H1 (cell line): ENCODE data around the gene AGR2.

ENCODE experiments used
- BRCA1 ChIP-seq: IDR thresholded peaks from 2 replicates; pipeline ENCODE4 v1.6.1; 2012; ENCODE audit warnings: low read depth, low read length, improper control_type of control experiment
- PHF8 ChIP-seq: fragments of 200-600 bp; sonication (generic); conservative IDR thresholded peaks from 2 replicates; pipeline ENCODE4 v1.7.1; 2012; ENCODE audit warnings: low read depth, mild to moderate bottlenecking, inconsistent platforms, low read length, moderate library complexity
- POLR2A ChIP-seq, 2 experiments: IDR thresholded peaks; 1 replicate in 1 of 2; 2 replicates in 1 of 2; pipeline ENCODE4 v1.6.1; 2011; ENCODE audit warnings: low read depth in 2 of 2, low read length in 2 of 2, mild to moderate bottlenecking in 2 of 2; ENCODE audit errors: control extremely low read depth in 1 of 2
- RAD21 ChIP-seq, 2 experiments: IDR thresholded peaks in 1 of 2; conservative IDR thresholded peaks in 1 of 2; 2 replicates each; pipeline ENCODE4 v1.6.1; 2011; ENCODE audit warnings: low read depth in 2 of 2, low read length in 2 of 2, improper control_type of control experiment in 1 of 2, inconsistent platforms in 1 of 2, mild to moderate bottlenecking in 1 of 2, moderate library complexity in 1 of 2
- TBP ChIP-seq: IDR thresholded peaks from 2 replicates; pipeline ENCODE4 v1.6.1; 2011; ENCODE audit warnings: low read depth, low read length, improper control_type of control experiment
- TF ChIP-seq, protein P1 (sequence below), 3 experiments: IDR thresholded peaks; 1 replicate in 2 of 3; 2 replicates in 1 of 3; pipeline versions ENCODE4 v1.5.1 to v1.6.1; 2011; ENCODE audit warnings: low read length in 3 of 3, mild to moderate bottlenecking in 3 of 3, inconsistent platforms in 2 of 3, low read depth in 1 of 3, moderate library complexity in 1 of 3; ENCODE audit not compliant: insufficient read depth in 1 of 3; ENCODE audit errors: control extremely low read depth in 1 of 3
- TF ChIP-seq, protein P2 (sequence below): IDR thresholded peaks from 2 replicates; pipeline ENCODE4 v1.6.1; 2012; ENCODE audit warnings: inconsistent platforms
- TF ChIP-seq, protein P3 (sequence below): IDR thresholded peaks from 2 replicates; pipeline ENCODE4 v1.6.1; 2012; ENCODE audit warnings: inconsistent platforms

DNA sequence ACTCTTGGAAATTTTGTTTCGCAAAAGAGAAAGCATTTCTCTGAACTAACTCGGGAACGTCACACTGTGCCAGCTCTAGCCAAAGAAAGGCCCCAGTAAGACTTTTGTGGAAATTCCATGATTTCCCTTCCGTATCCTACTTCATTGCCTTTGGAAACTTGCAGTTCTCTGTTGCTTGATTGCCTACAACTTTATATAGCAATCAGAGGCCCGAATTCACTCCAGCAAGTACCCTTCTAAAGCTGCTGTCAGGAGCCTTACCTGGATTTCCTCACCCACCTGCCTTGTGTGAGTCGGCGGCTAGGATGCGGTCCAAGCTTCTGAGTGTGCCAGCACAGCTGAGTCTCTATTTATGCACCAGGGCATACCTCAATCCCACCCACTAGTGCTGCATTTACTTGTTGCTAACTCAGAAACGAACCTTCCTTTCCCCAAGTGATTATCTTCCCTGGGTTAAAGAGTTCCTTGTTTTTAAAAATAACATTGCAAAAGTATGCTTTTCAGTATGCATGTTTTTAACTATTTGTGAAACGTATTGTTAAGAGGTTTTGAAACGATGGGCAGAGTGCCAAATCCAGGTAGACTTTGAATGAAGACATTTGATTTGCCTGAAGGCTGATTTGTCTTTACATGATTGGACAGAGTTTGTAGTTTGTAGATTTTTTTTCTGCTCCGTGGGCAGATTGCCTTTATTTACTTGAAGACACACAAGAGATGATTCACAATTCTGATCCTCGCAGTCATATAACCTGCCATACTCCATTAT lies at the start of gene AGR2:
- TF ChIP-seq BRCA1 (no peak), PHF8 (no peak), RAD21 (IDR thresholded peaks at IDR 0.05 in 1 of 2, conservative IDR thresholded peaks at IDR 0.05 in 1 of 2; ENCODE audit: low read depth in 2 of 2, low read length in 2 of 2) (no peak), POLR2A (IDR thresholded peaks at IDR 0.05; ENCODE audit: control extremely low read depth in 1 of 2, low read depth in 2 of 2, low read length in 2 of 2) (no peak), TBP (no peak)
- TF ChIP-seq, protein P1, sequence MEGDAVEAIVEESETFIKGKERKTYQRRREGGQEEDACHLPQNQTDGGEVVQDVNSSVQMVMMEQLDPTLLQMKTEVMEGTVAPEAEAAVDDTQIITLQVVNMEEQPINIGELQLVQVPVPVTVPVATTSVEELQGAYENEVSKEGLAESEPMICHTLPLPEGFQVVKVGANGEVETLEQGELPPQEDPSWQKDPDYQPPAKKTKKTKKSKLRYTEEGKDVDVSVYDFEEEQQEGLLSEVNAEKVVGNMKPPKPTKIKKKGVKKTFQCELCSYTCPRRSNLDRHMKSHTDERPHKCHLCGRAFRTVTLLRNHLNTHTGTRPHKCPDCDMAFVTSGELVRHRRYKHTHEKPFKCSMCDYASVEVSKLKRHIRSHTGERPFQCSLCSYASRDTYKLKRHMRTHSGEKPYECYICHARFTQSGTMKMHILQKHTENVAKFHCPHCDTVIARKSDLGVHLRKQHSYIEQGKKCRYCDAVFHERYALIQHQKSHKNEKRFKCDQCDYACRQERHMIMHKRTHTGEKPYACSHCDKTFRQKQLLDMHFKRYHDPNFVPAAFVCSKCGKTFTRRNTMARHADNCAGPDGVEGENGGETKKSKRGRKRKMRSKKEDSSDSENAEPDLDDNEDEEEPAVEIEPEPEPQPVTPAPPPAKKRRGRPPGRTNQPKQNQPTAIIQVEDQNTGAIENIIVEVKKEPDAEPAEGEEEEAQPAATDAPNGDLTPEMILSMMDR (IDR thresholded peaks at IDR 0.05; ENCODE audit: control extremely low read depth in 1 of 3, insufficient read depth in 1 of 3, low read depth in 1 of 3, low read length in 3 of 3) = no peak
- TF ChIP-seq, protein P2, sequence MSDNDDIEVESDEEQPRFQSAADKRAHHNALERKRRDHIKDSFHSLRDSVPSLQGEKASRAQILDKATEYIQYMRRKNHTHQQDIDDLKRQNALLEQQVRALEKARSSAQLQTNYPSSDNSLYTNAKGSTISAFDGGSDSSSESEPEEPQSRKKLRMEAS = no peak
- TF ChIP-seq, protein P3, sequence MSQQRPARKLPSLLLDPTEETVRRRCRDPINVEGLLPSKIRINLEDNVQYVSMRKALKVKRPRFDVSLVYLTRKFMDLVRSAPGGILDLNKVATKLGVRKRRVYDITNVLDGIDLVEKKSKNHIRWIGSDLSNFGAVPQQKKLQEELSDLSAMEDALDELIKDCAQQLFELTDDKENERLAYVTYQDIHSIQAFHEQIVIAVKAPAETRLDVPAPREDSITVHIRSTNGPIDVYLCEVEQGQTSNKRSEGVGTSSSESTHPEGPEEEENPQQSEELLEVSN = no peak
